GM23338 (cell line): ENCODE data around the gene ADAMTS17.

Experiments used
- EZH2 ChIP-seq: fragments of 200-600 bp; sonication (generic); IDR thresholded peaks from one replicate; pipeline ENCODE4 v1.8.0; 2017; ENCODE audit warnings: antibody characterized with exemption, mild to moderate bottlenecking, low read depth; ENCODE audit not compliant: unreplicated experiment
- TF ChIP-seq, protein P1 (sequence below), 2 experiments: fragments of 200-600 bp in 1 of 2; sonication (generic) in 1 of 2; conservative IDR thresholded peaks; 2 replicates each; pipeline versions ENCODE4 v1.5.1 to v1.6.1; 2016 to 2017; ENCODE audit warnings: antibody characterized with exemption in 2 of 2, low read depth in 2 of 2, mild to moderate bottlenecking in 2 of 2, moderate library complexity in 1 of 2

DNA sequence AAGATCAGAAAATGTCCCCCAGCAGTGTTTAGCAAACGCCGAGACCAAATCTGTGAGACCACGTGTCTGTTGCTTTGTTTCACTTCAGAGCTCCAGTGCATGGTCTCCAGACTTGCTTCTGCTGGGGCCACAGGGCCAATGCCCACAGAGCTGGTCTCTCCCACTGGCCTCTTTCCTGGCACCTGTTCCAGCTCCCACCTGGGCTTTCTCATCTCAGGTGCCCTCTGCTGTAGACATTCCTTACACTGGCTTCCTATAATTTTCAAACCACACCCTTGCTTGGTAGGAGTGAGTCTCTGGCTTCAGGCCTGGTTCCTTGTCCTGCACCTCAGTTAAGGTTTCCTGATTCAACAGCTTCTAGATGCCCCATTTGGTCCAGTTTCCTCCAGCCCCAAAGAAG, 243.1 kb downstream of the ADAMTS17 start:
- no peak for TF ChIP-seq EZH2
- TF ChIP-seq, protein P1, sequence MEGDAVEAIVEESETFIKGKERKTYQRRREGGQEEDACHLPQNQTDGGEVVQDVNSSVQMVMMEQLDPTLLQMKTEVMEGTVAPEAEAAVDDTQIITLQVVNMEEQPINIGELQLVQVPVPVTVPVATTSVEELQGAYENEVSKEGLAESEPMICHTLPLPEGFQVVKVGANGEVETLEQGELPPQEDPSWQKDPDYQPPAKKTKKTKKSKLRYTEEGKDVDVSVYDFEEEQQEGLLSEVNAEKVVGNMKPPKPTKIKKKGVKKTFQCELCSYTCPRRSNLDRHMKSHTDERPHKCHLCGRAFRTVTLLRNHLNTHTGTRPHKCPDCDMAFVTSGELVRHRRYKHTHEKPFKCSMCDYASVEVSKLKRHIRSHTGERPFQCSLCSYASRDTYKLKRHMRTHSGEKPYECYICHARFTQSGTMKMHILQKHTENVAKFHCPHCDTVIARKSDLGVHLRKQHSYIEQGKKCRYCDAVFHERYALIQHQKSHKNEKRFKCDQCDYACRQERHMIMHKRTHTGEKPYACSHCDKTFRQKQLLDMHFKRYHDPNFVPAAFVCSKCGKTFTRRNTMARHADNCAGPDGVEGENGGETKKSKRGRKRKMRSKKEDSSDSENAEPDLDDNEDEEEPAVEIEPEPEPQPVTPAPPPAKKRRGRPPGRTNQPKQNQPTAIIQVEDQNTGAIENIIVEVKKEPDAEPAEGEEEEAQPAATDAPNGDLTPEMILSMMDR (conservative IDR thresholded peaks at IDR 0.05; ENCODE audit: low read depth in 2 of 2) = no peak
